ENCODE measurements around the gene SCAP. TPM values are rescaled to one million over a fixed set of nuclear protein-coding genes. Genes with fewer than 3 reads are reported as not detected.
"Not testable (repeated sequence)": the region's sequence is repeated elsewhere in the genome, so short reads cannot be mapped to it uniquely, and the experiment has no call there.

Gene SCAP
- total RNA-seq, 1 donor from 2014 or later = 63.8 TPM

GRCh38 chr3:47481763-47482162, 6.0 kb upstream of the SCAP start:
- DNase-seq (ENCODE audit: extremely low read depth, low read depth, low spot score) = not testable (repeated sequence)

GRCh38 chr3:47480267-47480666, 4.5 kb upstream of the SCAP start:
- not testable (repeated sequence) for DNase-seq (ENCODE audit: extremely low read depth, low read depth, low spot score)

GRCh38 chr3:47479826-47480160, 4.1 kb upstream of the SCAP start:
- no peak for DNase-seq (ENCODE audit: extremely low read depth, low read depth, low spot score)

DNA sequence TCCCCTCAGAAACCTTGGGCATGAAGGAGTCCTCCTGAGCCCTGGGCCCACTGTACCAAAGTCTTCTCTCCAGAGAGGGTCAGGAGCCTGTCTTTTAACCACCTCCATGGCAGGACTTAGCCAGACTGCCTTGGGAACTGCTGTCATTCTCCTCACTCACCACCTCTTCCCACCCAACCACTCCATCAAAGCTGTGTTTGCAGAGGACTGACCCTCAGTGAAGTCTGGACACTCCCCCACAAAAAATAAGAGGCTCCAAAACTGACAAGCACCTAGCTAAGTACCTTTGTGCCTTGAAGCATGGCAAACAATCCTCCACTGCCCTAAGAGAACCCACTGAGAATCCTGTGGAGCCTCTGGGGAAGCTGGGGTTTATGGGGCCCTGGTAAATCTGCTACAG, 2.3 kb upstream of the SCAP start:
- DNase-seq (ENCODE audit: extremely low read depth, low read depth, low spot score) = no peak

- DNase-seq (ENCODE audit: extremely low read depth, low read depth, low spot score) = no peak
Measured at GRCh38 chr3:47476644-47477199, 981 bp upstream of the SCAP start.

DNA sequence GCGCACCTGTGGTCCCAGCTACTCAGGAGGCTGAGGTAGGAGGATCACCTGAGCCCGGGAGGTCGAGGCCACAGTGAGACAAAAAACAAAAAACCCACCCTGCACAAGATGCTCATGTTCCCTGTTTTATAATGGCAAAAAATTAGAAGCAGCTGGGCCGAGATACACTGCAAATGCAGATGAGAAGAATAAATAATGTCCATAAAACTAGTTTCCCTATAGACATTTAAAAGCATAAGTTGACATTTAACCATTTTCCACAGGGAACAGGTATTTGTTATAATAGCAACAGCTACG, 537 bp upstream of the SCAP start:
- no peak for DNase-seq (ENCODE audit: extremely low read depth, low read depth, low spot score)

DNA sequence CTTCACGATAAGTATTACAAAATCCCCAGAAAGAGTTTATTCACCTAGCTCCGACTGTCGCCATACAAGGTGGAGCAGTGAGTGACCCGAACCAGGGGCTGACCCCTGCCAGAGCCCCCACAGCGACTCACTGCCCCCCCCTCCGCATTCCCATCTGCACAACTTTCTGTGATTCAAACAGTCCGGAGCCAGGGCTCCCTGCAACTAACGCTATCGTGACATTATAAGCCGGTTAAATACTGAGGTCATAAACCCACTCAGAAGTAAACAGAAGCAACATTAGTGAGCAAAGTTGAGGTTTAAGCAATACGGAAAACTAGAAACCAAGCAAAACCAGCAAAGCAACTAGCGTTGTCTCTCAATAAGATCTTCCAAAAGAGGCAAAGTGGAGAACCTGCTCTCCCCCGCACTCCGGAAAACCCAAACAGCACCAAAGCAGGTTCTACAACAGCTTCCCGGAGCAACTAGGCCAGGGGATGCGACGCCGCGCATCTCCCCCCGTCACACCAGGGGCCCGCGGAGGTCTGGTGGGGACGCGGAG, 642 bp downstream of the SCAP start:
- no peak for DNase-seq (ENCODE audit: extremely low read depth, low read depth, low spot score)

DNA sequence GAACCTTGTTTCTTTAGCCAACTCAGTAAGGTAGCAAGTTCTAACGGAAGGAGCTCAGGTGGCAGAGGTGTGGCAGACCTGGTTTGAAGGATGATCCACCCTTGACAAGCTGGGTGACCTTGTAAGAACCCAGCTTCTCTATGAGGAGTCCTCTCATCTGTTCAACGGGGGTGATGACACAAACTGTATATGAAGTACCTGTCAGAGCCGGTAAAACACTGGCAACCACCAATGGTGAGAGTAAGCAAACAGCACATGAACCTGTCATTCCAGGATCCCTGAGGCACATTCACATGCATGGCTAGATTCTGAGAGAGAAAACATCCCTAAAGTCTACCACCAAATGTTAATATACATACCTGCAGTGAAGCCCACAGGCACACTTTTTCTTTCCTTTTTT, 2.4 kb downstream of the SCAP start:
- no peak for DNase-seq (ENCODE audit: extremely low read depth, low read depth, low spot score)

DNA sequence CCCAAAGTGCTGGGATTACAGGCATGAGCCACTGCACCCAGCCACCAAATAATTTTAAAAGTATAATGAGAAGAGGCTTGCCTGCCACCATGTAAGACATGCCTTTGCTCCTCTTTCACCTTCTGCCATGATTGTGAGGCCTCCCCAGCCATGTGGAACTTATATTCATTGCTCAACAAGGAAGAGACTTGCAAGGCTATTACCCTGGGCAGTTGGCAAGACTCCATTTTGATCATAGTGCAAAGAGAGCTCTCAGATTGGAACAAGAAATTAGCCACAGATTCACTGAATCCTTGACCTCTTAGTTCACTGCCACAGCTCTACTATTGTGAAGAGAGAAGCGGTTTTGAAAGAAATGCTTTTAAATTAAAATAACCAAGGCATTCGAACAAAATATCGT, 6.1 kb downstream of the SCAP start:
- no peak for DNase-seq (ENCODE audit: extremely low read depth, low read depth, low spot score)

GRCh38 chr3:47468315-47468714, 7.4 kb downstream of the SCAP start:
- DNase-seq (ENCODE audit: extremely low read depth, low read depth, low spot score) = not testable (repeated sequence)

DNA sequence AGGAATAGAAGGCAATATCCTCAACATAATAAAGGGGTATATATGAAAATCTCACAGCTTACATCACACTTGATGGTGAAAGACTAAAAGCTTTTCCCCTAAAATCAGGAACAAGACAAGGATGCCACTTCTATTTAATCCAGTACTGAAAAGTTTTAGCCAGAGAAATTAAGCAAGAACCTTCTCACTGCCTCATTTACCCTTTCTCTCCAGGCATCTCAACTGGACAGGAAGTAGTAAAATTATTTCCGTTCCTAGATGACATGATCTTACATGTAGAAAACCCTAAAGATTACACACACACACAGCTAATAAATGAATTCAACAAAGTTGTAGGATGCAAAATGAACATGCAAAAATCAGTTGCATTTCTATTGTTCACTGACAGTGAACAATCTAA, 11.2 kb downstream of the SCAP start:
- DNase-seq (ENCODE audit: extremely low read depth, low read depth, low spot score) = no peak

GRCh38 chr3:47459534-47460085, 16.1 kb downstream of the SCAP start:
- not testable (repeated sequence) for DNase-seq (ENCODE audit: extremely low read depth, low read depth, low spot score)

DNA sequence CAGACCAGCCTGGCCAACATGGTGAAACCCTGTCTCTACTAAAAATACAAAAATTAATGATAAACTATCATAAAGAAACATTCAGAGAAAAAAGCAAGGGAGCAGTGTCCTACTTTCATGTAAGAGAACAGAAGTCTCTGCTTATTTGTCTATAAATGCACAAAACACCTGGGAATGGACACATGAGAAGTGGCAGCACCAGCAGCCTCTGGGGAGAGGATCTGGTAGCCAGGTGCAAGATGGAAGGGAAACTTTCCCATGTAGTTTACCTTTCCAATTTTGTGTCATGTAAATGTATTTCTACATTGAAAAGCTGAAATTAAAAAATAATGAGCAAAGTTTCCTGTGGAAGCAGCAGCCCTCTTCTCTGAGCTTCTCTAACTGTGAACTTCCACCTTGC, 18.8 kb downstream of the SCAP start:
- DNase-seq (ENCODE audit: extremely low read depth, low read depth, low spot score) = no peak

- DNase-seq (ENCODE audit: extremely low read depth, low read depth, low spot score) = no peak
Measured at GRCh38 chr3:47455806-47456452, 19.8 kb downstream of the SCAP start.

DNA sequence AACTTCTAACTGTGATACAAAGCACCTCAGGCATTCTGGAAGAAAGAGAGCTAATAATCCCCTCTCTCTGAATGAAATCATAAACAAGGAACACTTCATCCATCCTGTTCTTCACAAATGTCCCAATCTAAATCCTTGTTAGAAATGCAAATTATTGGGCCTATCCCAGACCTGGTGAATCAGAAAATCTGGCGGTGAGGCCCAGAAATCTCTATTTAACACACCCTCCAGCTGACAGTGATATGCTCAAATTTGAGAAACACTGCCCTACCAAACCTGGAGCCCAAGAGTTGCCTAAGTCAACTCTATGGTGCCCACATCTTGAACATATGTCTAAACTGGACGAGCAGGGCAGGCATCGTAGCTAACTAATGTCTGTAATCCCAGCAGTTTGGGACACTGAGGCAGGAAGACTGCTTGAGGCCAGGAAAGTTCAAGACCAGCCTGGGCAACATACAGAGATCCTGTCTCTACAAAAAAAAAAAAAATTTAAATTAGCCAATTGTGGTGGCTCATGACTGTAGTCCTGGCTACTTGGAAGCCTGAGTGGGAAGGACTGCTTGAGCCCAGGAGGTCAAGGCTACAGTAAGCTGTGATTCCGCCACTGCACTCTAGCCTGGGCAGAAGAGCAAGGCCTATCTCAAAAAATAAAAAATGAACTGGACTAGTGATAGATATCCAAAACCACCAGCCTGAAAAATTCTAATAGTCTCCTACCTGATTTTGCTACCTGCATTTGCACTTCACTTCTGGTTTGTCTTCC, 23.1 kb downstream of the SCAP start:
- no peak for DNase-seq (ENCODE audit: extremely low read depth, low read depth, low spot score)

DNA sequence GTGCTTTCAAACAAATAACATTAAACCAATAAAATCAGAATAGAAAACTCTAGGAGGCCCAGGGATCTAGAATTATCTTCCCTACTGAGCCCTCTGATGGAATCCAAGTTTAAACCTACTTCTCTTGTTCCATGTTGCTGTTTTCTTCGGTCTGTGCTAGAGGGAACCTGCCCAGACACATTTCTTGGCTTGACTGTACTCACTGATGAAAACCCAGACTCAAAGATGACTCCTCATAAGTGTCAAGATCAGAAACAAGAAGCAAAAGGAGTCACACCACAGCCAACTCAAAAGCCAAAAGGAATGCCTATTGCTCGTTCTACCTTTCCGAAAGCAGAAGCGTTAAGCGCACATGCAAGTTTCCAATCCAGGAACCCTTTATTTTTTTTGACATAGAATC, 31.6 kb downstream of the SCAP start:
- no peak for DNase-seq (ENCODE audit: extremely low read depth, low read depth, low spot score)

DNA sequence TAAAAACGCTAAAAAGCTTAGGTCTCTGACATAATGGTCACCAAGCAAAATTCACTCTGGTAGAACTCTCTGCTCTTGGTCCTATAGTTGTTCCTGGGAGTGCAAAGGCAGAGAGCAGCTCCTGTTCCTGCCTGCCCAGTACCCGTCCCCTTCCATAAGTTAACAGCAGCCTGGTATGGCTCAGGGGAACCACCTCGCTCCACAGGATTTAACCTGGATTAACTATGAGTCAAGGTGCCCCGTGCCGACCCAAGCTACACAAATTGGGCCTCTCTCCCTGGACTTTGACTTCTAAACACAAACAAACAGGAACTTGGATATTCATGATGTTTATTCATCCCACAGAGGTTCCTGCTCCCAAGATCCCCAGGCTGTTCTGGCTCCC, 32.1 kb downstream of the SCAP start:
- DNase-seq (ENCODE audit: extremely low read depth, low read depth, low spot score) = no peak

DNA sequence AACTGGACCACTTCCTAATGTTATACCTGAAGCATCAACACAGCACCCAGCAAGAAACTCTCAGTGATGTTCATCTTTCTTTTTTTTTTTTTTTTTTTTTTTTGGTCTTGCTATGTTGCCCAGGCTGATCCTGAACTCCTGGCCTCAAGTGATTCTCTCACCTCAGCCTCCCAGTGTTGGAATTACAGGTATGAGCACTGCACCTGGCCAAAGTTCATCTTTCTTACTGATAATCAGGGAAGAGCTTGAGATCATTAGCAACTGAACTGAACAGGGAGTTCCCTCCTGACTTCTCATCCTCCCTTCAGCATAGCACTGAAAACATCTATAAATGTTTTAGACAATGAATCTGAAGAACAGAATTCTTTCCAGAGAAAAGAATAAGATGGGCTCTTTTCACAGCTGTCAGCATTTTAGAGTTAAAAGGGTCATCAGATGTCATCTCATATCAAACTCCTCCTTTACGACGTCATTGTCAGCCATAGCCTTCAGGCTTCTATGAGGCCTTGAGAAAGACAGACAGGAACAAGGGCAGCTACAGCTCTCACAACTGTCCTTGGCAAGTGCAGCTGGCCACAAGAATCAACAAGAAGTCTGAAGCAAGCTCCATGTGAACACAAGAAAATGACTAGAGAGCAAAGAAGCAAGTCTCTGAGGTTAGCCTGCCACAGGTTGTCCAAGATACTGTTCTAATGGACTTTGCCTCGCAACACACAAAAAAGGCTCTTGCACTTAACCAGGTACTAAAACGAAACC, 33.8 kb downstream of the SCAP start:
- no peak for DNase-seq (ENCODE audit: extremely low read depth, low read depth, low spot score)

- no peak for DNase-seq (ENCODE audit: extremely low read depth, low read depth, low spot score)
Measured at GRCh38 chr3:47440131-47440530, 35.6 kb downstream of the SCAP start.

DNA sequence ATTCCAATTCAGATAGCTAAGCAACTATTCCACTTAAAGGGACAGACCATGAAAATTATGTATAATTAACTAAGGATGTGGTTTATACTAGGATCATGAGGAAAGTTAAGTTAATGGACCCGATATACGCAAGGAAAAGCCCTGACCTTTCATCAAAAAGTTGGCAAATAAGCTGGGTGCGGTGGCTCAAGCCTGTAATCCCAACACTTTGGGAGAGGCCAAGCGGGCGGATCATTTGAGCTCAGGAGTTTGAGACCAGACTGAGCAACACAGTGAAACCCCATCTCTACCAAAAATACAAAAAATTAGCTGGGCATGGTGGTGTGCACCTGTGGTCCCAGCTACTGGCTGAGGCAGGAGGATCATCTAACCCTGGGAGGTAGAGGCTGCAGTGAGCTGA, 39.6 kb downstream of the SCAP start:
- no peak for DNase-seq (ENCODE audit: extremely low read depth, low read depth, low spot score)

DNA sequence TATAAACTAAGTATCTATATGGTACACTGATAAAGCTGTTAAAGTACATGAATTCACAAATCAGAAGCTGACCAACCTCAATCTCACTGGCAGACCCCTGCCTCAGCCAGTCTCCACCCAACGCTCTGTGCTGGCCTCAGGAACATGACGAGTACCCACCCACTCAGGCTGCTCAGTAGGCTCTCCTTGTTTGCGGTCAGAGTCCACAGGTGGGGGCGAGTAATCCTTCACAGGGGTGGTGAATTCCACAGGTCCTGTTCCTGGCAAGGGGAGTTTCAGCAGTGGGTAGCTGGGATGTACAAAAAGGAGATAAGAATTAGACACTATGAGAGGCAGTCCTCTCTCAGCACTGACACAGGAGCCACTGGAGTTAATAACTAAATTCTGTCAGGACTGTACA, 40.9 kb downstream of the SCAP start:
- no peak for DNase-seq (ENCODE audit: extremely low read depth, low read depth, low spot score)

All from glomerular endothelial cell (primary cell).